Fibroblast of villous mesenchyme (primary cell): ENCODE results near the gene RPS6KL1. TPM values are rescaled to one million over a fixed set of nuclear protein-coding genes. Genes with fewer than 3 reads are reported as not detected.

Source experiments
- DNase-seq: peaks from one replicate; pipeline ENCODE4 v3.0.0-alpha.2; 2010; ENCODE audit warnings: low read depth
- H3K4me3 ChIP-seq: 2 replicates; pipeline ENCODE4 v1.5.1; 2011; ENCODE audit warnings: low read depth, mild to moderate bottlenecking, low read length
- CTCF ChIP-seq: IDR thresholded peaks from 2 replicates; pipeline ENCODE4 v1.5.1; 2012; ENCODE audit warnings: low read depth, mild to moderate bottlenecking, low read length; ENCODE audit not compliant: insufficient read depth
- total RNA-seq: library from RNA; depleted of rRNA; stranded (reverse); fragments of >200 nt; gene quantifications from 2 replicates; pipeline ENCODE4 v1.2.3, GENCODE V29; 2012

Gene RPS6KL1
- total RNA-seq, 1 donor: 2.2 TPM

GRCh38 chr14:74962493-74962892, 39.4 kb upstream of the RPS6KL1 start:
- DNase-seq: no peak
- H3K4me3 ChIP-seq: no peak overlapping the region
- TF ChIP-seq CTCF: no peak

GRCh38 chr14:74962046-74962445, 39.0 kb upstream of the RPS6KL1 start:
- H3K4me3 ChIP-seq: no peak overlapping the region
- TF ChIP-seq CTCF: no peak
- DNase-seq: no peak

- TF ChIP-seq CTCF: no peak
- no peak overlapping the region for H3K4me3 ChIP-seq
- no peak for DNase-seq
Observed at GRCh38 chr14:74961238-74961911, 38.3 kb upstream of the RPS6KL1 start.

GRCh38 chr14:74960736-74961135, 37.7 kb upstream of the RPS6KL1 start:
- TF ChIP-seq CTCF: no peak
- no peak for DNase-seq
- H3K4me3 ChIP-seq: no peak overlapping the region

GRCh38 chr14:74959596-74960180, 36.6 kb upstream of the RPS6KL1 start:
- no peak overlapping the region for H3K4me3 ChIP-seq
- TF ChIP-seq CTCF: no peak
- DNase-seq: no peak

GRCh38 chr14:74956280-74957072, 33.4 kb upstream of the RPS6KL1 start:
- no peak overlapping the region for H3K4me3 ChIP-seq
- DNase-seq: no peak
- TF ChIP-seq CTCF: no peak
